ENCODE data around the gene MCRS1. TPM values are rescaled to one million over a fixed set of nuclear protein-coding genes. Genes with fewer than 3 reads are reported as not detected.
A peak's percentile ranks its signal among the peaks of the same experiment; 100 is the strongest.

MCRS1 gene
- total RNA-seq, 1 experiment from 2014 or later: 103 TPM

GRCh38 chr12:49563951-49564685 lies 3.8 kb downstream of the MCRS1 start:
- no CpG with 5 or more reads among the region's 14 CpGs for WGBS (ENCODE audit: extremely low coverage, insufficient read length, low lambda C conversion rate)

More at GRCh38 chr12:49563951-49564685, 3.8 kb downstream of the MCRS1 start:
- H3K9me3 ChIP-seq (ENCODE audit: control insufficient read depth, low read depth, low read length): no peaks in the 10 kb centered on the region
- H3K27ac ChIP-seq (ENCODE audit: insufficient read length, low read depth, low read length): no peak overlapping the region
- Mint-ChIP-seq H3K27me3 (ENCODE audit: low read depth) (no peaks in the 10 kb centered on the region; the same call in 1 of the 2 replicates), H3K4me1 (peaks cover 2 to 14% of the 10 kb centered on the region in 2 experiments), H3K9me3 (peaks cover 0 to 3% of the 10 kb centered on the region in 2 experiments; a peak in 1 of 5 replicates), H3K27ac (peak overlapping the region in 1 of 3 experiments; percentile 57; a peak in 2 of 7 replicates), H3K4me3 (peak overlapping the region in 1 of 2 experiments; percentile 17; a peak in 1 of 5 replicates), H3K36me3 (ENCODE audit: insufficient read depth in 1 of 3, low read depth in 3 of 3) (peaks cover 21 to 61% (median 57%) of the 10 kb centered on the region in 3 experiments; a peak in 6 of 7 replicates)
- H3K27me3 ChIP-seq (ENCODE audit: insufficient read depth, low read length): no peaks in the 10 kb centered on the region
- H2BK120ac ChIP-seq (ENCODE audit: low read depth, low read length, poor library complexity, severe bottlenecking): no peak overlapping the region
- no peak overlapping the region for H3K56ac ChIP-seq (ENCODE audit: insufficient read length, low read depth, low read length)
- no peak for DNase-seq
- H3K23me2 ChIP-seq (ENCODE audit: insufficient read length, low read depth, low read length, poor library complexity, severe bottlenecking): peaks cover 6% of the 10 kb centered on the region
- H4K8ac ChIP-seq (replicated peaks; ENCODE audit: insufficient read length, low read depth, low read length): no peak overlapping the region
- H3K79me2 ChIP-seq (ENCODE audit: insufficient read depth, low read length): no peaks in the 10 kb centered on the region; the same call in 1 of the 2 replicates
- no peak overlapping the region for H2BK12ac ChIP-seq (ENCODE audit: insufficient read length, low read depth, low read length)
- H2BK5ac ChIP-seq (ENCODE audit: insufficient read length, low read length): no peak overlapping the region
- H3K4me1 ChIP-seq (ENCODE audit: insufficient read depth, low read length): no peaks in the 10 kb centered on the region
- no peak overlapping the region for H3K23ac ChIP-seq (ENCODE audit: insufficient read length, low read depth, low read length)
- no peak overlapping the region for H2BK15ac ChIP-seq (ENCODE audit: low read depth, low read length)
- no peak overlapping the region for H4K91ac ChIP-seq (ENCODE audit: insufficient read length, low read depth, low read length)
- H2BK20ac ChIP-seq (ENCODE audit: low read depth, low read length, poor library complexity, severe bottlenecking): no peak overlapping the region
- H2AK5ac ChIP-seq (ENCODE audit: insufficient read length, low read length): no peak overlapping the region
- no peak overlapping the region for H4K5ac ChIP-seq (ENCODE audit: insufficient read length, low read depth, low read length)
- no peak overlapping the region for H3K4ac ChIP-seq (ENCODE audit: low read depth, low read length)
- H3K18ac ChIP-seq (ENCODE audit: insufficient read length, low read depth, low read length): no peak overlapping the region
- no peak overlapping the region for H3K4me2 ChIP-seq (ENCODE audit: insufficient read depth, insufficient read length, low read length)
- no peak for TF ChIP-seq CTCF (conservative IDR thresholded peaks at IDR 0.05)
- H3T11ph ChIP-seq (ENCODE audit: low read length): no peak overlapping the region
- H3K79me1 ChIP-seq (ENCODE audit: insufficient read depth, low read depth, low read length, poor library complexity, severe bottlenecking): peaks cover 3% of the 10 kb centered on the region
- no peak overlapping the region for H3K14ac ChIP-seq (ENCODE audit: insufficient read depth, low read length)
- no peak overlapping the region for H2AFZ ChIP-seq (ENCODE audit: low read length)
- no peaks in the 10 kb centered on the region for H4K20me1 ChIP-seq (ENCODE audit: control insufficient read depth, insufficient read depth, insufficient read length)
- H3K9ac ChIP-seq (ENCODE audit: extremely low read depth, insufficient read length, low read length): no peak overlapping the region

Measured in H9 (cell line).